ENCODE data around the gene NAV1.

DNA sequence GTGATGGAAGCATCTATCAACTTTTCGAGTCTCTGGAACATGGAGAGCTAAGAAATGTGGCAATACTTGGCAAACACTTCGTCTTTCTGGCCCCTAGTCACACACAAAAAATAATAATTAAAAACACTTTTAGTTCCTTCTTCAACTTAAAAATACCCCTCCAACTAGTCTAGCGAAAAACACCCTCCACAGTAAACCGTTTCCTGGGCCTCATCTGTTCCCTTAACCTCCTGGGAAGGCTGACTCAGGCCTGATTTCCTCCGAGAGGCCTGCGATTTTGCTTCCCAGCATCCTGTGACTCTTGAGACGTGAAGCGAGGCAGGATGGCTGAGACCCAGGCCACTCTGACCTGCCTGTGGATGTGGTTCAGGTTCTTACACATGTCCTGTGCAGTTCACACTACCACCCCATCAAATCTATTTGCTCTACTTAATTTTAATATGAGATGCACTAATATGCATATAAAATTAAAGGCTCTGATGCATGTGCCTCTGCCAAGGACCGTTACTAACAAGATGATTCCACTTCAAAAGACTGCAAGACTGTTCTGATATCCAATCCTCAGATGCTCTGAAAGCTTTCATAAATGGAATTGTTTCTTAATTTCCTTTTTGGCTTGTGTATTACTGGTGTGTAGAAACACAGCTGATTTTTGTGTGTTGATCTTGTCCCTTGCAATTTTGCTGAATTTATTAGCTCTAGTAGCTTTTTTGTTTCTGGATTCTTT is 3.5 kb downstream of the NAV1 start:
- TF ChIP-seq POLR2A (IDR thresholded peaks at IDR 0.05; ENCODE audit: low read depth, low read length) (no peak), TAF1 (IDR thresholded peaks at IDR 0.05; ENCODE audit: low read depth, low read length) (no peak), POLR2AphosphoS5 (IDR thresholded peaks at IDR 0.05; ENCODE audit: low read depth, low read length) (no peak)

Data from GM12891 (cell line).